HG03060 (cell line): ENCODE data around the gene ITLN2.
"Not testable (repeated sequence)": the region's sequence is repeated elsewhere in the genome, so short reads cannot be mapped to it uniquely, and the experiment has no call there.

Experiments used
- ATAC-seq: cut with Tn5 transposase; IDR thresholded peaks from one replicate; pipeline ENCODE4 v1.9.1; 2021; ENCODE audit warnings: low read depth, moderate number of reproducible peaks; ENCODE audit not compliant: unreplicated experiment

The ITLN2 gene

DNA sequence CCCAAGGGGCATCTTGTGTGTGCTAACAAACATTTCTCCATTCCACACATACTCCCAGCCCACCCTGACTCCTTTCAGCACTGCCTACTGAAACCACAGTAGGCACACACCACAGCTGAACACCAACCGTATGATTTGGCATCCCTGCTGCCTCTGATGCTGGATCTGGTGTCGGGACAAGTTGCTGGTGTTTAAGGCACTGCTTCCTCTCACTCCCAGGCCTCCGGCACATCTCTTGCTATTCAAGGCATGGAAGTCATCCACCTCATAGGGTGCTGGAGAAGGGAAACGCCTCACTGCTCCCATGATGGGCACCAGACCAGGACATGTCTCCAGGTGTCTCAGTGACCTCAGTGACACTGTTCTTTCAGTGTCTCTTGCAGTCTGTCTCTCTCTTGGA lies 2.4 kb upstream of the ITLN2 start:
- ATAC-seq, result no peak

DNA sequence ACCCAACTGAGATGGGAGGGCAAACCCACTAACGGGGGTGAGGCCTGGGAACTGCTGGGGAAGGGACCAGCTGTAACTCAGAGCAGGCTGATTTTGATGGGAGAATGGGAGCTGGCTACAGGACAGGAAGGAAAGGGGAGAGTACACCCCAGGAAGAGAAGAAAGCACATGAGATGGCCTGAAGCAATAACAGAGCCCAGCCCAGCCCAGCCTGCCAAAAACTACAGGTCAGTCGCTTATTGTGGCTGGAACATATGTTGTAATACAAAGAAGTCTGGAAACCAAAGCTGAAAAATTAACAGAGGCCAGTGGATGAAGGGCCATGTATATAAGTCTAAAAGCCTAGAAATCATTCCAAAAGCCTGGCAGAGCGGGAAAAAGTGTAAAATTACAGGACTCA lies 1.6 kb downstream of the ITLN2 start:
- no peak for ATAC-seq

DNA sequence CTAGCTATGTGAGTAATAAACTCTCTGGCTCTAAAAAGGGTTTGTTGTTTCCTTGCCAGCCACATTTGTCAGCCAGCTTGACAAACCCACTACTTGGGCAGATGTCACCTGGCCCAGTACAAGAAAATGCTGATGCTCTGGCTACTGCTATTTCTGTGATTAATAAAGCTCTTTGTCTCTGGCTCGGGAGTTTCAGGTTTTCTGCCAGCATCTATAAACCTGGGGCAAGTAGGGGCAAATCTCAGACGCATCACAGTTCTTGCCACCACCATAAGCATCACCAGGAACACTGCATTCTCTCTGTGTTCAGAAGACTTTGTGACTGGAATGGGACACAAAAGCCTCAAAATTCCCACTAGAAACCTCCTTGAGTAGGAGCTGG lies 2.5 kb downstream of the ITLN2 start:
- no peak for ATAC-seq

DNA sequence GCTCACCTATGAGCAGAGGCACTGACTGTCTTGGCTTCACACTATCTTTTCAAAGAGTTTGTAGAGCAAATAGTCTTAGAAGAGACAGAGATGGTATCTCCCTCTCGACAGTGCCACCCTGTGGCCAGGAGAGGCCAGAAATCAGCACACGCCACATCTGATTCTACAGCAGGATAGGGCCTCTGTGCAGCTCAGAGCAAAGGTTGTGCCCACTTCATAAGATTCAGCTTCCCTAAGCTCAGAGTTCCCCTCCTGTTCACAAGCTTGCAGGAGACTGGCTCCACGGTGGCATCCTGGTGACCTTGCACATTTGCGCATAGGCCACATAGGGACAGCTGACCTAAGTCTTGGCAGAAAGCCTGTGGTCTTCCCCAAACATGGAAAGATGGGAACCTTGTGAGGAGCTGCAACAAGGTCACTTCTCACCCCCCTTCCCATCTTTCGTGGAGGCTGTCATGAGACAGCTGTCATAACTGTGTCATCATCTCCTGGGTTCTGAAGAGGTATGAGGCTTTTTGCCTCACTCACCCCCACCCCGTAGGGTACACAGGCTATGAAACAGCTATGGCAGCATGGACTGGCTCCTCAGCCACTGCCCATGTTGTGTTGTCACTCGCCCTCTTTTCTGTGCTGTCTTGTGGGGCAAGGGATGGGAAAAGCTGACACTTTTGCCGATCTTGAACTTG lies 3.0 kb downstream of the ITLN2 start:
- ATAC-seq, result no peak

DNA sequence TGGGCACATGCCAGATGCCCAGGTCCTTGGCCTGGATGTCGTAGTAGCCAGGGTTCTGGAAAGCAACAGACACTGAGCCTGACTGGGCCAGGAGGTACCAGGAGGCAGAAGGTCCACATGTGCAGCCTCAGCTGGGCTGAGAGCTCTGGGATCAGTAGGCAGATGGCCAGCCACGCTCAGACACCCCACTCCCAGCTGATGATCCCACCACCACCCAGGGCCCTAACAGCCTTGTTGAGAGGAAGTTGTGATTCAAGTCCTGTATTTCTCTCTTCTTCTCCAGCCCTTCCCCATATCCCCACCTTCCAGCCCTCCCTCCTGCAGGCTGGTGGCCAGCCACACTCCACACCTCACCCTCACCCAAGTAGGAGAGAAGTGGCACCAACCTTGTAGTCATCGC lies 4.0 kb downstream of the ITLN2 start:
- ATAC-seq, result no peak

DNA sequence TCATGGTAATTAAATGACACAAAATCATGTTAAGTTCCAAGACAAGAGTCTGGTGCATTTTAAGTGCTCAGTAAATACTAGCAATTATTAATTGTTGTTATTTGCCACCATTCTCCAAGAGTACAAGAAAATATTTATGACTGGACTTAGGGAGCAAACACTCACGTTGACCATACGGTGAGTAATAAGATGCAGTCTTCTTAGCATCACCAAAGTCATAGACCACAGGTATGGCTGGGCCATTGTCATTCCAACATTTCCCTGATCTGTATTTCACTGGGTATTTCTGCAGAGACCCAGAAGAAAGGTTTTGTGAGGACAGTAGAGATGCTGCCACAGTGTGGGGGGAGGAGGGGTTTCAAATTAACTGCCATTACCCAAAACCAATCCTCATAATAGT lies 4.7 kb downstream of the ITLN2 start:
- ATAC-seq, result no peak

DNA sequence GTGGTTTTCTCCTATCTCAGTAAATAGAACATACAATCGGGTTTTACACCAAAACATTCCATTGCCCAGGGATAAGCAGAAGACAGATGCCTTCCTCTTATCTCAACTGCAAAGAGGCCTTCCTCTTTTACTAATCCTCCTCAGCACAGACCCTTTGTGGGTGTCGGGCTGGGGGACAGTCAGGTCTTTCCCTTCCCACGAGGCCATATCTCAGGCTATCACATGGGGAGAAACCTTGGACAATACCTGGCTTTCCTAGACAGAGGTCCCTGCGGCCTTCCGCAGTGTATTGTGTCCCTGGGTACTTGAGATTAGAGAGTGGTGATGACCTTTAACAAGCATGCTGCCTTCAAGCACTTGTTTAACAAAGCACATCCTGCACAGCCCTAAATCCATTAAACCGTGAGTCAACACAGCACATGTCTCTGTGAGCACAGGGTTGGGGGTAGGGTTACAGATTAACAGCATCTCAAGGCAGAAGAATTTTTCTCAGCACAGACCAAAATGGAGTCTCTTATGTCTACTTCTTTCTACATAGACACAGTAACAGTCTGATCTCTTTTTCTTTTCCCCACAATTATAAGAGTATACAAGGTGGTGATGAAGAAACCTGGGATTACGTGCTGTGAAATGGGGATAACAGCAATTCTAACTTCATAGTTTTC lies 5.3 kb downstream of the ITLN2 start:
- ATAC-seq, result not testable (repeated sequence)

DNA sequence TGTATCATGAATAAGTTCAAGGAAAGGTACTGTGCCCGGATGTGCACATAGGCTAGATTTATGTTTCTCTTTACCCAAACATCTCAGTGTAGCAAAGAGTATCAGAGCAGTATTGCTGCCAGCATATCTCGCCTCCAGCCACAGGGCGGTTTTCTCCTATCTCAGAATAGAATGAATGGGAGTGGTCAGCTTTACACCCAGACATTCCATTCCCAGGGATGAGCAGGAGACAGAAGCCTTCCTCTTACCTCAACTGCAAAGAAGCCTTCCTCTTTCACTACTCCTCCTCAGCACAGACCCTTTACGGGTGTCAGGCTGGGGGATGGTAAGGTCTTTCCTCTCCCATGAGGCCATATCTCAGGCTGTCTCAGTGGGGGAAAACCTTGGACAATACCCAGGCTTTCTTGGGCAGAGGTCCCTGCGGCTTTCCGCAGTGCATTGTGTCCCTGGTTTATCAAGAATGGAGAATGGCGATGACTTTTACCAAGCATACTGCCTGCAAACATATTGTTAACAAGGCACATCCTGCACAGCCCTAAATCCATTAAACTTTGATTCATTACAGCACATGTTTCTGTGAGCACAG lies 7.3 kb downstream of the ITLN2 start:
- not testable (repeated sequence) for ATAC-seq

DNA sequence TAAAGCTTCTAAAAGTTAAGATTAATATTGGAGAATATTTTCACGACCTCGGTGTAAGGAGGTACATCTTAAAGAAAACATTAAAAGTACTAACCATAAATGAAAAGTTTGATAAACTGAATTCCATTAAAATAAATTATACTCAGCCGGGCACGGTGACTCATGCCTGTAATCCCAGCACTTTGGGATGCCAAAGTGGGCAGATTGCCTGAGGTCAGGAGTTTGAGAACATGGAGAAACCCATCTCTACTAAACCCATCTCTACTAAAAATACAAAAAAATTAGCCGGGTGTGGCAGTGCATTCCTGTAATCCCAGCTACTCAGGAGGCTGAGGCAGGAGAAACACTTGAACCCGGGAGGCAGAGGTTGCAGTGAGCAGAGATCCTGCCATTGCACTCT lies 8.7 kb downstream of the ITLN2 start:
- ATAC-seq, result not testable (repeated sequence)

DNA sequence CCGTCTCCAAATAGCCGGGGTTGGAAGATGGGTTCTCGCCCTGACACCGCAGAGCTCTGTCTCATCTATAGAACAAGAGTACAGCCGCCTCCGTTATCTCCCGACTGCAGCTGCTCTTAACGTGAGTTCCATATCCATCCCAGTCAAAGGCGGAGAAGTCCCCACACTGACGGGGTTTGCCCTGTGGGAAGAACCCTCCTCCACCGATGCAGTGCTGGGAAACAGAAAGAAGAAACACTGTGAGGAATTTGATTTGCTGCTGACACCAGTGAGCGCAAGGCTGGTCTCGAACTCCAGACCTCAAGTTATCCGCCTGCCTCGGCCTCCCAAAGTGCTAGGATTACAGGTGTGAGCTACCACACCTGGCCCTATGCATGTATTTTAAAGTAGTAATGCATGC lies 9.5 kb downstream of the ITLN2 start:
- ATAC-seq, result no peak

DNA sequence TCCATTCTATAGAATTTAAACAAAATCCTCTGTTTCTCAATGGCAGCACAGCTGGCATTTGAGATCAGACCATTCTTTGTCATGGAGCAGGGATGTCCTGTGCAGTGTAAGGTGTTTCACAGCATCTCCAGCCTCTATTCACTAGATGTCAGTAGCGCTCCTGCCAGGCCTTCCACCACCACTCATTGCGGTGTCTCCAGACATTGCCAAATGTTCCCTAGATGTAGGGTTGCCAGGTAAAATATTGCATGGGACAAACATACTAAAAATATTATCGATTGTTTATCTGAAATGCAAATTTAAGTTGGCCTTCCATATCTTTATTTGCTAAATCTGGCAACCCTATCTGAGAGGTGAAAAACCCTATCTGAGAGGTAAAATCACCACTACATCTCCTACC lies 11.7 kb downstream of the ITLN2 start:
- no peak for ATAC-seq

DNA sequence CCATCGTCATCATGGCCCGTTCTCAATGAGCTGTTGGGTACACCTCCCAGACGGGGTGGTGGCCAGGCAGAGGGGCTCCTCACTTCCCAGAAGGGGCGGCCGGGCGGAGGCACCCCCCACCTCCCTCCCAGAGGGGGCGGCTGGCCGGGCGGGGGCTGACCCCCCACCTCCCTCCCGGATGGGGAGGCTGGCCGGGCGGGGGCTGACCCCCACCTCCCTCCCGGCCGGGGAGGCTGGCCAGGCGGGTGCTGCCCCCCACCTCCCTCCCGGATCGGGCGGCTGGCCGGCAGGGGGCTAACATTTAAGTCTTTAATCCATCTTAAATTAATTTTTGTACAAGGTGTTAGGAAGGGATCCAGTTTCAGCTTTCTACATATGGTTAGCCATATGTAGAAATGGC lies 17.9 kb downstream of the ITLN2 start:
- not testable (repeated sequence) for ATAC-seq

DNA sequence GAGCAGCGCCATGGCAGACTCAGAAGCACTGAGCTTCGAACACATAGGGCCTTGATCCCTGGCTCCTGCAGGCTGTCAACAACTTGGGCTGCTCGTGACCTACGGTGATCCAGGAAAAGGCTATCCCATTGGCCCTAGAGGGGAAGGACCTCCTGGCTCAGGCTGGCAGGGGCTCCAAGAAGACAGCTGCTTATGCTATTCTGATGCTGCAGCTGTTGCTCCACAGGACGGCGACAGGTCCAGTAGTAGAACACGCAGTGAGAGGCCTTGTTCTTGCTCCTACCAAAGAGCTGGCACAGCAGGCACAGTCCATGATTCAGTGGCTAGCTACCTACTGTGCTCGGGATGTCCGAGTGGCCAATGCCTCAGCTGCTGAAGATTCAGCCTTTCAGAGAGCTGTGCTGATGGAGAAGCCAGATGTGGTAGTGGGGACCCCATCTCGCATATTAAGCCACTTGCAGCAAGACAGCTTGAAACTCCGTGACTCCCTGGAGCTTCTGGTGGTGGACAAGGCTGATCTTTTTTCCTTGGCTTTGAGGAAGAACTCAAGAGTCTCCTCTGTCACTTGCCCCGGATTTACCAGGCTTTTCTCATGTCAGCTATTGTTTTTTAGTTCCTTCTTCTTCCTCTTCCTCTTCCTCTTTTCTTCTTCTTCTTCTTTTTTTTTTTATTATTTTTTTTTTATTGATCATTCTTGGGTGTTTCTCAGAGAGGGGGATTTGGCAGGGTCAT lies 18.9 kb downstream of the ITLN2 start:
- ATAC-seq, result no peak

DNA sequence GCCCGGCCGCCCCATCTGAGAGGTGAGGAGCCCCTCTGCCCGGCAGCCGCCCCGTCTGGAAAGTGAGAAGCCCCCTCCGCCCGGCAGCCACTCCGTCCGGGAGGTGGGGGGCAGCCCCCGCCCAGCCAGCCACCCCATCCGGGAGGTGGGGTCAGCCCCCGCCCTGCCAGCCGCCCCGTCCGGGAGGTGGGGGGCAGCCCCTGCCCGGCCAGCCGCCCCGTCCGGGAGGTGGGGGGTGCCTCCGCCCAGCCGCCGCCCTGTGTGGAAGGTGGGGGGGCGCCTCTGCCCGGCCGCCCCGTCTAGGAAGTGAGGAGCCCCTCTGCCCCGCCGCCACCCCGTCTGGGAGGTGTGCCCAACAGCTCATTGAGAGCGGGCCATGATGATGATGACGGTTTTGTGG lies 21.3 kb downstream of the ITLN2 start:
- ATAC-seq, result not testable (repeated sequence)

DNA sequence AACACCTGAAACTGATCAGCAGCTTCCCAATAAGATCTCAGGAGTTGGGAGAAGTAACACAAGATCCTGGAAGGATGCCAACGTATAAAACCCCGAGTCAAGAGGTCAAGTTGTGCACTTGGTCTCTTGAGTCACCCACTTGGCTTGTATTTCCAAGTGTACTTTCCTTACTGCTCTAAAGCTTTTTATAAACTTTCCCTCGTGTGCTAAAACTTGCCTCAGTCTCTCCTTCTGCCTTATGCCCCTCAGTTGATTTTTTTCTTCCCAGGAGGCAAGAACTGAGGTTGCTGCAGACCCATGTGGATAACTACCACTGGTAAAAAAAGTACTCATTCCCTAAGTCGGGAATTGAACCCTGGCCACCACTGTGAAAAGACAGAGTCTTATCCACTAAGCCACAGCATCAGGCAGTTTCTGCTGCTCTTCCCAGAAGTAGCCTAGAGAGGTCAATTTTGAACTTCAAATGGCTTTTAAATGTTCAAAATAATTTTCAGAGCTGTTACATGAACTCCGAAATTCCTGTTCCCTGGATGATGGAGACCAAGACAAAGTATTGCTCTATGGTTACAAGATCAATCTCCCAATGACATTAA lies 28.9 kb downstream of the ITLN2 start:
- no peak for ATAC-seq

DNA sequence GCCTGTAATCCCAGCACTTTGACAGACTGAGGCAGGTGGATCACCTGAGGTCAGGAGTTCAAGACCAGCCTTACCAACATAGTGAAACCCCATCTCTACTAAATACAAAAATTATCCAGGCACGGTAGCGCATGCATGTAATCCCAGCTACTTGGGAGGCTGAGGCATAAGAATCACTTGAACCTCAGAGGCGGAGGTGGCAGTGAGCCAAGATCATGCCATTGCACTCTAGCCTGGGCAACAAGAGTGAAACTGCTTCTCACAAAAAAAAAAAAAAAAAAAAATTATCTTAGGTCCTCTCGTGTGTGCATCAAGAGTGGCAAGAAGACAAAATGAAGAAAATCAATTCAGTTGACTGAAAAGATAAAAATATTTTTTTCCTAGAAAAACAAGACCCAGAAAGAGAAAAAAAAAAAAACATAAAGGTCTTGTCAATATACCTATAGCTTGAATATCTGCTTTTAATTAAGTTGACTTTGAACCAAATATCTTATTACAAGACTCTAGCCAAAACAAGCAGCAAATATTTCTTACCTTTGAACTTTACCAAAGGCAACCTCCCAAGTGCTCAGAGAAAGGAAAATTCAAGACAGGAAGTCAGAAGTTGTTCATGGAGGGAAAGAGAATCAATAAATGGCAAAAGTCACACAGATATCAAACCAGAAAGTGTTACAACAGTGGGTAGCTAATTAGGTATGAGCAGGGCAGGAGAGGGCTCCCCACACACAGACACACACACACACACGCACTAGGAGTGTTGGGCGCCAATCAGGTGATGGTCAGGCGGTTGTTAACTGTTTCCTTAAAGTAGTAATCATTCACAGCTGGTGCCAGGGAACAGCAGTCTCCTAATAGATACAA lies 29.6 kb downstream of the ITLN2 start:
- ATAC-seq, result no peak

DNA sequence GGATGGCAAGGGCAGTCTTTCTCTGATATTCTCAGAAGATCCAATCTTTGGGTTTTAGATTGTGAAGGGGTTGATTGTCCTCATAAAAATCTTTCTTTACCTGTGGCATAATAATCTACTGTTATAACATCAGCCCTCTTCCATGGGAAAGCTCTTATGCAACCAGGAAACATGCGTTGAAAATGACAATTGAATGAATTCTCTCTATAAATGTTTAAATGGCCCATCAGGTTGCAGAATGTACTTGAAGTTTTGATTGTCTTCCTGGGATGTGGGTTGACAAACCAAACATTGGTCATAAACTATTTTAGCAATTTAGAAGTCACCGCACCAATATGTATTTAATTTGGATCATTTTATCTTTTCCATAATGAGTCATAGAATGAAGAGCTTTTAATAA lies 37.9 kb downstream of the ITLN2 start:
- no peak for ATAC-seq

DNA sequence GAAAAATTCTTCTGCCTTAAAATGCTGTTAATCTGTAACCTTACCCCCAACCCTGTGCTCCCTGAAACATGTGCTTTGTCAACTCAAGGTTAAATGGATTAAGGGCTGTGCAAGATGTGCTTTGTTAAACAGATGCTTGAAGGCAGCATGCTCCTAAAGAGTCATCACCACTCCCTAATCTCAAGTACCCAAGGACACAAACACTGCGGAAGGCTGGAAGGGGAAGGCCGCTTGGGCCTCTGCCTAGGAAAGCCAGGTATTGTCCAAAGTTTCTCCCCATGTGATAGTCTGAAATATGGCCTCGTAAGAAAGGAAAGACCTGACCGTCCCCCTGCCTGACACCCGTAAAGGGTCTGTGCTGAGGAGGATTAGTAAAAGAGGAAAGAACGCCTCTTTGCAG lies 41.4 kb downstream of the ITLN2 start:
- ATAC-seq, result not testable (repeated sequence)

DNA sequence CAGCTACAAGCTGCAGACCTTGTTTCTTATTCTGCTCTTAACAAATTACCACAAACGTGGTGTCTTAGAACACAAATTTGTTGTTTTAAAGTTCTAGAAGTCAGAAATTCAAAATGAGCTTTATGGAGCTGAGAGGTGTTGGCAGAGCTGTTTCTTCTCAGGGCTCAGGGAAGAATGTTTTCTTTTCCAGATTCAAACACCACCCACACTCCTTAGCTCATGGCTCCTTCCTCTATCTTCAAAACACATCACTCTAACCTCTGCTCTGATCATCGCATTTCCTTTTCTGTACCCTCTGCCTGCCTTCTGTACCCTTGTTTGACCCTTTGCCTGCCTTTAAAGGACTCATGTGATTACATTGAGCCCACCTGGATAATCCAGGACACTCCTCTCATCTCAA lies 42.7 kb downstream of the ITLN2 start:
- no peak for ATAC-seq

DNA sequence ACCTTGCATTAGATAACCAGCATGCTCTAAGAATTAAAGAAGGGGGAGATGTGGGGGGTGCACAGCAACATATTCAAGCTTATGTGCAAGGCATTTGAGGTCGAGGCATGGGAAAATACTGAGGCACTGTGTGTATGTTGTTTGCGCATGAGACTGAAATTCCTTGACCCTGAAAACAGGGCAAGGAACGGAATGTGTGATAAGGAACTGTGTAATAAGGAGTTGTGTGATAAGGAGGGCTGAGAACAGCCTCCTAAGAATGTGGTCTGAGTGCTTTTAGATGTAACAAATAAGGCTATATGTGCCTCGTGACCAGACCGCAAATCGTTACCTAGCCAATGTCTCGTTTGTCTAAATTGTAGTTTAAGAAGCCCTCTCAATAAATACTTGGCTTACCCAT lies 43.2 kb downstream of the ITLN2 start:
- ATAC-seq, result no peak
